ENCODE data around the gene CPT1A. TPM values are rescaled to one million over a fixed set of nuclear protein-coding genes. Genes with fewer than 3 reads are reported as not detected.
A peak's percentile ranks its signal among the peaks of the same experiment; 100 is the strongest.

The CPT1A gene
- total RNA-seq, 1 experiment from 2014 or later = 6.3 TPM

DNA sequence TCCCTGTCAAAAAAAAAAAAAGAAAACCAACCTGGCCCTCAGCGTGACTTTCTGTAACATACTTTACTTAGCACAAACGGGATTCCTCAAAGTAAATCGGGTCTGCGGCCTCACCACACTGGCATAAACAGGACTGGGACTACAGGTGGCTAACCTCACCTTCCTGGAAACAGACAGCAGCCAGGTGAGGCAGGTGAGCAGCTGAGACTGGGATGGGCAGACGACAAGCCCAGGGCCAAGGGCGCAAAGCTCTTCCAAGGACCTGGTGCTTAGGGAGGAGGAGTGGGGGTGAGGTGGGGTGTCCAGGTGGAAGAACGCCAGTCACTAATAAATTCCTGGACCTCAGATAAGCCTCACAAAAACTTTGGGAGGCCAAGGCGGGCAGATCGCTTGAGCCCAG, 15.0 kb downstream of the CPT1A start:
- POLR2A ChIA-PET = no interaction called here
- no peaks in the 10 kb centered on the region for H3K27me3 ChIP-seq (replicated peaks; ENCODE audit: control insufficient read depth, insufficient read depth, low read length)
- CTCF ChIA-PET = interaction anchor here (1.4 kb wide), 1 partner anchor 17 kb away, joined by 4 read pairs; no protein-coding TSS in a partner anchor
- H3K4me3 ChIP-seq (ENCODE audit: low read depth, low read length) = no peak overlapping the region
- Mint-ChIP-seq H3K36me3 (ENCODE audit: insufficient read depth, unreplicated experiment) (no peaks in the 10 kb centered on the region), H3K27me3 (ENCODE audit: insufficient read depth, unreplicated experiment) (no peaks in the 10 kb centered on the region), H3K4me1 (ENCODE audit: low read depth, unreplicated experiment) (no peaks in the 10 kb centered on the region), H3K9me3 (ENCODE audit: unreplicated experiment) (no peaks in the 10 kb centered on the region), H3K27ac (ENCODE audit: unreplicated experiment) (no peak overlapping the region), H3K4me3 (ENCODE audit: unreplicated experiment) (no peak overlapping the region)
- no peaks in the 10 kb centered on the region for H3K9me3 ChIP-seq
- H3K4me1 ChIP-seq = no peaks in the 10 kb centered on the region
- H3K36me3 ChIP-seq (ENCODE audit: control insufficient read depth, insufficient read depth, low read length) = no peaks in the 10 kb centered on the region
- intact Hi-C loops (cut with micrococcal nuclease; ENCODE audit: unreplicated experiment) = no loop called here
- TF ChIP-seq, protein P1, sequence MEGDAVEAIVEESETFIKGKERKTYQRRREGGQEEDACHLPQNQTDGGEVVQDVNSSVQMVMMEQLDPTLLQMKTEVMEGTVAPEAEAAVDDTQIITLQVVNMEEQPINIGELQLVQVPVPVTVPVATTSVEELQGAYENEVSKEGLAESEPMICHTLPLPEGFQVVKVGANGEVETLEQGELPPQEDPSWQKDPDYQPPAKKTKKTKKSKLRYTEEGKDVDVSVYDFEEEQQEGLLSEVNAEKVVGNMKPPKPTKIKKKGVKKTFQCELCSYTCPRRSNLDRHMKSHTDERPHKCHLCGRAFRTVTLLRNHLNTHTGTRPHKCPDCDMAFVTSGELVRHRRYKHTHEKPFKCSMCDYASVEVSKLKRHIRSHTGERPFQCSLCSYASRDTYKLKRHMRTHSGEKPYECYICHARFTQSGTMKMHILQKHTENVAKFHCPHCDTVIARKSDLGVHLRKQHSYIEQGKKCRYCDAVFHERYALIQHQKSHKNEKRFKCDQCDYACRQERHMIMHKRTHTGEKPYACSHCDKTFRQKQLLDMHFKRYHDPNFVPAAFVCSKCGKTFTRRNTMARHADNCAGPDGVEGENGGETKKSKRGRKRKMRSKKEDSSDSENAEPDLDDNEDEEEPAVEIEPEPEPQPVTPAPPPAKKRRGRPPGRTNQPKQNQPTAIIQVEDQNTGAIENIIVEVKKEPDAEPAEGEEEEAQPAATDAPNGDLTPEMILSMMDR (IDR thresholded peaks at IDR 0.05; ENCODE audit: insufficient read depth in 1 of 2, low read depth in 1 of 2, low read length in 1 of 2, severe bottlenecking in 1 of 2, unreplicated experiment in 1 of 2) = no peak
- DNase-seq = no peak
- BruUV-seq (replicated peaks) = no TSS peak

DNA sequence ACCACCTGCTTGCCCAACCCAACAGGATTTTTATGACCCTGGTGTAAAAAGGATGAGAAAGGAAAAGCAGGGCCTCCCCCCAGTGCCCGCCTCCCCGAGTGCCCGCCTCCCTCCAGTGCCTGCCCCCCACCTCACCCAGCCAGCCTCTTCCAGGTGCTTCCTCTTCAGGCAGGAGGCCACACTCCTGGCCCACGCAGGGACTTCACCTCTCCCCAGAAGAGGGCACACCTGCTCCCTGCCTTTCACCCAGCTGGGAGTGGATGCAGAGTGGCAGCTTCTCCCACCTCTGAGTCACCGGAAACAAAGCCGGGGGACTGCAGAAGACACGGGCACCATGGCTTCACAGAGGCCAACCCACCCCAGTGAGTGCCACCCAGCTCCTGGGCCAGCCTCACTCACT, 16.1 kb downstream of the CPT1A start:
- POLR2A ChIA-PET = no interaction called here
- Histone ChIP-seq H3K36me3 (ENCODE audit: control insufficient read depth, insufficient read depth, low read length) (no peaks in the 10 kb centered on the region), H3K4me1 (no peaks in the 10 kb centered on the region), H3K27me3 (replicated peaks; ENCODE audit: control insufficient read depth, insufficient read depth, low read length) (no peaks in the 10 kb centered on the region), H3K4me3 (ENCODE audit: low read depth, low read length) (no peak overlapping the region), H3K9me3 (no peaks in the 10 kb centered on the region)
- H3K27me3 Mint-ChIP-seq (ENCODE audit: insufficient read depth, unreplicated experiment) = no peaks in the 10 kb centered on the region
- intact Hi-C loops (cut with micrococcal nuclease; ENCODE audit: unreplicated experiment) = loop anchor here (1.0 kb wide), 1 partner anchor 263 kb away; no protein-coding TSS in a partner anchor
- no peaks in the 10 kb centered on the region for H3K4me1 Mint-ChIP-seq (ENCODE audit: low read depth, unreplicated experiment)
- TF ChIP-seq, protein P1 (IDR thresholded peaks at IDR 0.05; ENCODE audit: insufficient read depth in 1 of 2, low read depth in 1 of 2, low read length in 1 of 2, severe bottlenecking in 1 of 2, unreplicated experiment in 1 of 2) = peak; percentile 30 to 72
- H3K36me3 Mint-ChIP-seq (ENCODE audit: insufficient read depth, unreplicated experiment) = no peaks in the 10 kb centered on the region
- no peak overlapping the region for H3K27ac Mint-ChIP-seq (ENCODE audit: unreplicated experiment)
- no peaks in the 10 kb centered on the region for H3K9me3 Mint-ChIP-seq (ENCODE audit: unreplicated experiment)
- no peak overlapping the region for H3K4me3 Mint-ChIP-seq (ENCODE audit: unreplicated experiment)
- CTCF ChIA-PET = interaction anchor here (0.6 to 0.9 kb wide), 2 partner anchors 18 to 249 kb away, joined by 6 to 8 read pairs; no protein-coding TSS in a partner anchor
- peak; percentile 68 to 74 for DNase-seq
- BruUV-seq (replicated peaks) = no TSS peak

DNA sequence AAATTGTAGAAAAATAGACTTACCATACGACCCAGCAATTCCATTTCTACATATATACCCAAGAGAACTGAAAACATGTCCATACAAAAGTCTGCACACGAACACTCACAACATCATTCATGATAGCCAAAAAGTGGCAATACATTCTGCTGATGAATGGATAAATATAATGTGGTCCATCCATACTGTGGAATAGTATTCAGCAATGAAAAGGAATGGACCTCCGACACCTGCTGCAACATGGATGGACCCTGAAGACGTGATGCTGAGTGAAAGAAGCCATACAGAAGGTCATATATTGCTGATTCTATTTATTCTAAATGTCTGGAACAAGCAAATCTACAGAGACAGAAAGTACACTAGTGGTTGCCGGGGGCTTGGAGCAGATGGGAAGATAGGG, 19.2 kb downstream of the CPT1A start:
- H3K9me3 Mint-ChIP-seq (ENCODE audit: unreplicated experiment) = no peaks in the 10 kb centered on the region
- DNase-seq = no peak
- Histone ChIP-seq H3K9me3 (no peaks in the 10 kb centered on the region), H3K36me3 (ENCODE audit: control insufficient read depth, insufficient read depth, low read length) (no peaks in the 10 kb centered on the region), H3K4me3 (ENCODE audit: low read depth, low read length) (no peak overlapping the region), H3K27me3 (replicated peaks; ENCODE audit: control insufficient read depth, insufficient read depth, low read length) (no peaks in the 10 kb centered on the region), H3K4me1 (no peaks in the 10 kb centered on the region)
- H3K27me3 Mint-ChIP-seq (ENCODE audit: insufficient read depth, unreplicated experiment) = no peaks in the 10 kb centered on the region
- H3K4me3 Mint-ChIP-seq (ENCODE audit: unreplicated experiment) = no peak overlapping the region
- CTCF ChIA-PET = no interaction called here
- intact Hi-C loops (cut with micrococcal nuclease; ENCODE audit: unreplicated experiment) = no loop called here
- H3K4me1 Mint-ChIP-seq (ENCODE audit: low read depth, unreplicated experiment) = no peaks in the 10 kb centered on the region
- POLR2A ChIA-PET = no interaction called here
- no peak overlapping the region for H3K27ac Mint-ChIP-seq (ENCODE audit: unreplicated experiment)
- no peaks in the 10 kb centered on the region for H3K36me3 Mint-ChIP-seq (ENCODE audit: insufficient read depth, unreplicated experiment)
- BruUV-seq (replicated peaks) = no TSS peak
- TF ChIP-seq, protein P1 (IDR thresholded peaks at IDR 0.05; ENCODE audit: insufficient read depth in 1 of 2, low read depth in 1 of 2, low read length in 1 of 2, severe bottlenecking in 1 of 2, unreplicated experiment in 1 of 2) = no peak

All from Caco-2 (cell line).